Renal cortex interstitium (tissue), 11 donors: ENCODE results near the gene OXT. TPM values are rescaled to one million over a fixed set of nuclear protein-coding genes. Genes with fewer than 3 reads are reported as not detected.
A peak's percentile ranks its signal among the peaks of the same experiment; 100 is the strongest.

Experiments used
- DNase-seq, 11 donors: peaks; one replicate each; pipeline ENCODE4 v3.0.0-alpha.2; 2013; ENCODE audit warnings: low read depth in 9 of 11, low spot score in 4 of 11; ENCODE audit errors: extremely low read depth in 1 of 11
- polyA plus RNA-seq, 3 donors: library from polyadenylated mRNA; unstranded; fragments of 120-200 nt; gene quantifications; one replicate each; pipeline ENCODE4 v1.2.1, GENCODE V29; 2013; ENCODE audit not compliant: insufficient read length in 3 of 3

The OXT gene
- polyA plus RNA-seq, 3 donors = 0.47 to 1.5 (median 0.64) TPM

- no peak for DNase-seq
Observed at GRCh38 chr20:3082306-3082951, 11.0 kb downstream of the OXT start.

- DNase-seq = no peak
Observed at GRCh38 chr20:3082955-3083952, 11.8 kb downstream of the OXT start.

- DNase-seq = no peak
Observed at GRCh38 chr20:3084283-3084985, 13.0 kb downstream of the OXT start, which contains the start of gene AVP. TSS of gene AVP (minus strand) at chr20:3084724. CDS start at chr20:3084674, 50 bp downstream.

GRCh38 chr20:3084986-3085360 is 13.6 kb downstream of the OXT start:
- DNase-seq = no peak

GRCh38 chr20:3085571-3086072 is 14.2 kb downstream of the OXT start:
- DNase-seq = no peak

GRCh38 chr20:3088031-3088430 is 16.6 kb downstream of the OXT start:
- no peak for DNase-seq

- no peak for DNase-seq
Observed at GRCh38 chr20:3090565-3090964, 19.1 kb downstream of the OXT start.

GRCh38 chr20:3092611-3093379 is 21.4 kb downstream of the OXT start:
- DNase-seq = peak in 1 of 11 donors; percentile 39

GRCh38 chr20:3093861-3094361 is 22.5 kb downstream of the OXT start:
- DNase-seq = no peak

GRCh38 chr20:3094848-3095629 is 23.6 kb downstream of the OXT start:
- no peak for DNase-seq

- DNase-seq = no peak
Observed at GRCh38 chr20:3100480-3100879, 29.1 kb downstream of the OXT start.

- DNase-seq = no peak
Observed at GRCh38 chr20:3101251-3101650, 29.8 kb downstream of the OXT start.

GRCh38 chr20:3101737-3102574 is 30.5 kb downstream of the OXT start:
- DNase-seq = no peak

GRCh38 chr20:3102575-3103368 is 31.4 kb downstream of the OXT start:
- no peak for DNase-seq

GRCh38 chr20:3103369-3104032 is 32.1 kb downstream of the OXT start:
- DNase-seq = no peak
